GM19372 (cell line): ENCODE measurements around the gene SULT1C2.
A peak's percentile ranks its signal among the peaks of the same experiment; 100 is the strongest.

Source experiments
- ATAC-seq: cut with Tn5 transposase; IDR thresholded peaks from one replicate; pipeline ENCODE4 v1.9.1; 2021; ENCODE audit warnings: mild to moderate bottlenecking, low read depth, moderate library complexity; ENCODE audit not compliant: unreplicated experiment

The SULT1C2 gene

GRCh38 chr2:108287169-108287568, 1.5 kb upstream of the SULT1C2 start:
- no peak for ATAC-seq

GRCh38 chr2:108293850-108294249, 5.2 kb downstream of the SULT1C2 start:
- no peak for ATAC-seq

- no peak for ATAC-seq
These were observed 8.9 kb downstream of the SULT1C2 start for GRCh38 chr2:108297436-108298141.

DNA sequence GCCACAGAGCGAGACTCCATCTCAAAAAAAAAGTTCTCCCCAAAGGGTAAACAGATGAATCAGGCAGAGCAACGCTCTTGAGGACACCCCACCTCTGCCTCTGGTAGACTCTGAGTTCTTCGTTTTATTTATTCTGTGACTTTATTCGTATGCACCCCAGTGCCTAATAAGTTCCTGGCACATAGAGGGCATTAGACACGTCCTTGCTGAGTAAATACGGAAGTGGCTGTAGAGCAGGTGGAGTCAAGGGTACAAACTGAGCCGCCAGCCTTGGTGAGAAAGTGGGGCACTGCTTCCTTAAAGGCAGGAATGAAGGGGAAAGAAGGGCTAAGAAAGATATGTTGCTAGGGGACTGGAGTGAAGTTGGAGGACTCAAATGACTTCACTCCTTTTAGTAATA, 12.9 kb downstream of the SULT1C2 start:
- no peak for ATAC-seq

DNA sequence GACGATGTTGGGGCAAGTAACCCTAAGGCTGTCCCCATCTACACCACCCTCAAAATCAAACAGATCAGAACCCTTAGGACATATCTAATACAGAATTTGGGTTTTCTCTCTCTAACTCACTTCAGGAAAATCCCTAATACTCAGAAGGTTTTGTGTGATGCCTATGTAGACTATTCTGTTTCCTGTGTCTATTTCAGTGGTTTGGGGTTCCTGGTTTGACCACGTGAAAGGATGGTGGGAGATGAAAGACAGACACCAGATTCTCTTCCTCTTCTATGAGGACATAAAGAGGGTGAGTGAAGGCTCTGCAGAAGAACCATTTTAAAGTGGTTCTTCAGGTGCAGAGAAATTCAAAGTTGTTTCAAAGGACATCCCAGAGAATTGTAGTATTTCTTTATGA, 16.3 kb downstream of the SULT1C2 start:
- peak; percentile 80 for ATAC-seq

DNA sequence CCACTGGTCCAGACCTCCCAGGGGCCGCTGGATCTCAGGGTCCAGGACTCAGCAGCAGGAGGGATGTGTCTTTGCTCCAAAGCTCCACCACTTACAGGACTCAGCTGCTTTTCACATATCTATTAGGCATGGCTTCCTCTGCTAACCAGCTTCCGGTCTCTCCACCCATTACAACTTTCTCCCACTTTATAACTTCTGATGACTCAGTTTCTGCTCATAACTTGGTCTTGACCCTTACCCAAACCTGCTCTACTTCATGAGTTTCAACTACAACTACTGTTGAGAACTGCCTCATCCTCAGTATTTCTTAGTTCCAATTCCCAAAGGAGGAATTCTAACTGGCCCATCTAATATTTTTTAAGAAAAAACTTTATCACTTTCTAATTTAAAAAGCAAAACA, 17.2 kb downstream of the SULT1C2 start:
- no peak for ATAC-seq

GRCh38 chr2:108309903-108310302, 21.2 kb downstream of the SULT1C2 start:
- ATAC-seq, result no peak

DNA sequence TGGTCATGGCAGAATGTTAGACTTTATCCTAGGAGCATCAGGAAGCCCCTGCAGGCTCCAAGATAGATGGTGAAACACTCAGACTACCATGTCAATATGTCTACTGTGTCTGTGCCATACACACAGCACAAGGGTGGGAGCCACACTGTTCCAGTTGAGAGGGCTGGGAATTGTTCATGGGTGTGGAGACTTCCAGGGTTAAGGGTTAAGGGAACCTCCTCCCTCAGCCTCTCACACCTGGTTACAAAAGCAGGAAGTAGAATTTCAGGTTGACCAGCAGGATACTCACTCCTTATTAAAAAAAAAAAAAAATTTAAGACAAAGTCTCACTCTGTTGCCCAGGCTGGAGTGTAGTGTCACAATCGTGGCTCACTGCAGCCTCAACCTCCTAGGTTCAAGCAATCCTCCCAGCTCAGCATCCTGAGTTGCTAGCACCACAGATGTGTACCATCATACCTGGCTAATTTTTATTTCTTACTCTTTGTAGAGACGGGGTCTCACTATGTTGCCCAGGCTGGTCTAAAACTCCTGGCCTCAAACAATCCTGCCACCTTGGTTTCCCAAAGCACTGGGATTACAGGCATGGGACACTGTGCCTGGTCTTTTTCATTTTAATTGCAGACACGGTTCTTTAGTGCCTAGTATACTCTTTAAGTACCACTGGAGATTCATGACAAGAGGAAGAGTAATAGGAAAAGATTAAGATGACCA, 26.0 kb downstream of the SULT1C2 start:
- no peak for ATAC-seq

DNA sequence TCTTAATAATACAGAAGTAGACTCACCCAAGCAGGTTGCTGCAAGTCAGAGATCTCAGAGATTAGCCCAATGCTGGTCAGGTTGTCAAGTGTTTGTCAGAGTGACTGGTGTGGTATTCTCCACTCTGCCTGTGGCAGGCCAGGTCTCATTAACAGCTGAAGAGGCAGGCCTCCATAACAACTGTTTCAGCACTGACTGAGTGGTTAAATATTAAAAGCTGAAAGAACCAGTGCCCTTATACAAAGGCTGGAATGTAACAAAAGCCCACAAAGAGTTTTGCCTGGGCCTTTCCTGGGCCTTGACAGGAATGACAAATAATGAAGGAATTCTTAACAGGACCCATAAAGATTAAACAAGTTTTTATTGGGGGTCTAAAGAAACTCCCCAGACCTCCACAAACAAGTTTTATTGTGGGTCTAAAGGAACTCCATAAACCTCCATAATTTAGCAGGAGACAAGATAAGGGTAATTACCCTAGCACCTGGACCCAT, 26.8 kb downstream of the SULT1C2 start:
- no peak for ATAC-seq

GRCh38 chr2:108316033-108316432, 27.3 kb downstream of the SULT1C2 start:
- ATAC-seq, result no peak

GRCh38 chr2:108316461-108317258, 28.0 kb downstream of the SULT1C2 start:
- no peak for ATAC-seq

DNA sequence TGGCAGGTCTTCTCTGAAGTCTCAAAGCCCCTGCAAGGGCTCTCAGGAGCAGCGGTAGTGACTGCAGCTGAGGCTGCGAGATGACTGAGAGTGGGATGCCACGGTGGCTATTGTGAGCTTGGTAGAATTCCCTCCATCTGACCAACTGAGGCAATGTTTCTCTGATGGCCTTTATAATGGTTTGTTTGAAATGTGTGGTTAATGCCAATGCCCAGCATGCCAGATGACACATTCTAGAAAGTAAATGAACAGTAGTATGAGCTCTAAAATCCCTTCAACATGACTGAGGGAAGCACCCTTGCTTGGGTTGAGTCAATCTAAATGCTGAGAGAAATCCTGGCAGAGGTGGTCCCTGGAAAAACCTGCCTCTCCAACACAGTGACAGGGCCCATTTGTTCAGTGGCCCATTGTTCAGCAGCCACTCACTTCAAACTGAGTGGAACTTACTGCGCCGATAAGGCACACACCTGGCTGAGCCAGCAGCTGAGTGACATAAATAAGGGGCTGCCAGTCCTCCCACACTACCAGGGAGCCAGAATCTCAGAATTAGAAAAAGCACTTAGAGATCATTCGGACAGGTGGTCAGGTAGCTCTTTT, 31.7 kb downstream of the SULT1C2 start:
- ATAC-seq, result no peak

- ATAC-seq, result no peak
These were observed 34.9 kb downstream of the SULT1C2 start for GRCh38 chr2:108323619-108324018.

GRCh38 chr2:108324531-108325255, 36.0 kb downstream of the SULT1C2 start:
- ATAC-seq, result no peak

DNA sequence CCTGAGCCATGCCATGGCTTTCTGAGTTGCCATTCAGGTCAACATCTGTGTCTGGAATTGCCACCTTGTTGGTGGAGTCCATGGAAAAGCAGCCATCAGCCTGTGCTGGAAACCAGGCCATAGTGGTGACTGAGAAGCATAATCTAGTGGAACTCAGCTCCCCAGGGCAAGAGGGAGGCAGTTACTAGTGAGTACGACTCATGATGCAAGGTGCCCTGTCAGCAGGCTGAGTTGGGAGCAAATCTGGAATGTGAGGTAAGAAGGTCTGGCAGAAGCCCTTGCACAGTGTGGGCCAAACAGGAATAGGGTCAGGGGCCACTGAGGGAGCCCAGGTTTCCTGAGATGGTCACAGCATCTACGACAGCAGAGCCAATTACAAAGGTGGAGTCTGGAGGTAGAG, 37.1 kb downstream of the SULT1C2 start:
- ATAC-seq, result no peak

GRCh38 chr2:108329771-108330170, 41.1 kb downstream of the SULT1C2 start:
- no peak for ATAC-seq

- no peak for ATAC-seq
These were observed 42.3 kb downstream of the SULT1C2 start for GRCh38 chr2:108330979-108331378.

GRCh38 chr2:108345951-108346350, 57.3 kb downstream of the SULT1C2 start:
- ATAC-seq, result no peak

DNA sequence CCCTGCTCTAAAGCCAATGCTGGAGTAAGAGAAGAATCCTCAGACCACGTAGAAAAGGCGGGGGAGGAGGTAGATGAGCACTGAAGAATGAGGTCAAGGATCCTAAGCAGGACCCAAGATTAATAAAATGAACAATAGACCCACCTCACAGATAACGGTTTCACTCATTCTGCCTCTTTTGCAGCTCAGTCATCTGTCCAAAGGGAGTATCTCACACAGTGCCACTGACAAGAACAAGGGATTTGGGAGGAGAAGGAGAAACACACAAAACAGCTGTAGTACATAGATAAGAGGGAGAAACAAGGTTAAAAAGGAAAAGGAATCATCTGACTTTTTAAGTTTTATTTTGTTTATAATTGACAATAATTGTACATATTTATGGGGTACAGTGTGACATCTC, 58.1 kb downstream of the SULT1C2 start:
- ATAC-seq, result no peak

DNA sequence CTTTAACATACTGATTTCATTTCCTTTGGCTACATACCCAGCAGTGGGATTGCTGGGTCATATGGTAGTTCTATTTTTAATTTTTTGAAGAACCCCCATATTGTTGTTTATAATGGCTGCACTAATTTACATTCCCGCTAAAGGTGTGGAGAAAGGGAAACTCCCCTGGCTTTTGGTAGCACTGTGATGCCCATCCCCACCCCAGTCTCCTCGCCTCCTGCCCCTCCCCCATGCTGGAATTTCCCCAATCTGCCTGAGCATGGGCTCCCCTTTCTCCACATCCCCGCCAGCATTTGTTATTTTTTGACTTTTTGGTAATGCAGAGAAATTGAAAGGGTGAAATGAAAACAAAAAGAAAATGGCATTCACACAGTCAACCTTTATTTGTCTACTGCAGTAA, 59.1 kb downstream of the SULT1C2 start:
- no peak for ATAC-seq
